PFSK-1 (cell line): Measurements from ENCODE around the gene NAV2.

Experiments
- FOXP2 ChIP-seq: optimal IDR thresholded peaks from 2 replicates; pipeline ENCODE3; 2011; ENCODE audit warnings: borderline replicate concordance, control low read depth, inconsistent platforms; ENCODE audit not compliant: insufficient read depth; ENCODE audit errors: extremely low read length, extremely low read depth
- POLR2AphosphoS5 ChIP-seq: IDR thresholded peaks from 2 replicates; pipeline ENCODE4 v1.6.1; 2012; ENCODE audit warnings: low read depth, mild to moderate bottlenecking, control low read depth, low read length, moderate library complexity
- REST ChIP-seq, 2 experiments: IDR thresholded peaks; 2 replicates each; pipeline versions ENCODE4 v1.6.1 to v1.8.0; 2011 to 2012; ENCODE audit warnings: low read depth in 2 of 2, low read length in 2 of 2, control low read depth in 1 of 2, inconsistent platforms in 1 of 2, mild to moderate bottlenecking in 1 of 2, moderate library complexity in 1 of 2; ENCODE audit not compliant: insufficient read depth in 1 of 2
- SIN3A ChIP-seq: IDR thresholded peaks from 2 replicates; pipeline ENCODE4 v1.6.1; 2012; ENCODE audit warnings: mild to moderate bottlenecking, low read length, moderate library complexity, borderline replicate concordance; ENCODE audit not compliant: insufficient read depth
- TAF1 ChIP-seq: IDR thresholded peaks from 2 replicates; pipeline ENCODE4 v1.6.1; 2012; ENCODE audit warnings: low read length, control low read depth, borderline replicate concordance; ENCODE audit not compliant: insufficient read depth

- TF ChIP-seq POLR2AphosphoS5 (no peak), REST (IDR thresholded peaks at IDR 0.05; ENCODE audit: insufficient read depth in 1 of 2, low read depth in 2 of 2, low read length in 2 of 2) (no peak), TAF1 (no peak), SIN3A (no peak), FOXP2 (no peak)
Observed at GRCh38 chr11:20160425-20161229, 448.0 kb downstream of the NAV2 start, which contains the start of gene DBX1.
